Activated CD8-positive, alpha-beta memory T cell treated with anti-CD3 and anti-CD28 coated beads, Interleukin-2, amount 10 ng/mL, durations not matched to agents 7 days and 5 days (primary cell): ENCODE data around the gene NAMPT. TPM values are rescaled to one million over a fixed set of nuclear protein-coding genes. Genes with fewer than 3 reads are reported as not detected.
A peak's percentile ranks its signal among the peaks of the same experiment; 100 is the strongest.
"Not testable (repeated sequence)": the region's sequence is repeated elsewhere in the genome, so short reads cannot be mapped to it uniquely, and the experiment has no call there.

ENCODE experiments used
- ATAC-seq: fragments of 150-1000 bp; cut with Tn5 transposase; one replicate; pipeline ENCODE4 v1.10.0; 2021; ENCODE audit warnings: moderate library complexity
- CTCF ChIA-PET: fragments of 350-600 bp; sonication (Branson Sonifier 250); formaldehyde crosslinking; loops from one replicate; lab custom pipeline; 2021; ENCODE audit warnings: antibody characterized with exemption; lab: Charles Lee
- DNase-seq: peaks from one replicate; pipeline ENCODE4 v3.0.0-alpha.2; 2020
- H3K27ac Mint-ChIP-seq: one replicate; pipeline ENCODE4 v1.8.0; 2021; ENCODE audit warnings: mild to moderate bottlenecking, mixed read lengths
- H3K27me3 Mint-ChIP-seq: one replicate; pipeline ENCODE4 v1.8.0; 2021; ENCODE audit warnings: mixed read lengths
- H3K36me3 Mint-ChIP-seq: one replicate; pipeline ENCODE4 v1.8.0; 2021; ENCODE audit warnings: mild to moderate bottlenecking, mixed read lengths
- H3K4me1 Mint-ChIP-seq: one replicate; pipeline ENCODE4 v1.8.0; 2021; ENCODE audit warnings: mixed read lengths
- H3K4me3 Mint-ChIP-seq: one replicate; pipeline ENCODE4 v1.8.0; 2021; ENCODE audit warnings: mild to moderate bottlenecking, moderate library complexity, mixed read lengths
- H3K9me3 Mint-ChIP-seq: one replicate; pipeline ENCODE4 v1.8.0; 2022; ENCODE audit warnings: low read depth, mixed read lengths
- total RNA-seq, 2 experiments: library from RNA; stranded (reverse); gene quantifications; one replicate each; pipeline ENCODE4 v1.2.3, GENCODE V29; 2021

Gene NAMPT
- total RNA-seq: 100 to 1,000 TPM in 1 of 2 experiments, 10 to 100 TPM in 1; 89.7 to 188 TPM

- DNase-seq (no peak), ATAC-seq (no peak)
- Mint-ChIP-seq H3K4me1 (peaks cover 44% of the 10 kb centered on the region), H3K36me3 (peaks cover 19% of the 10 kb centered on the region), H3K27ac (peak within 1 kb of the TSS; percentile 99), H3K27me3 (no peaks in the 10 kb centered on the region), H3K4me3 (peak within 1 kb of the TSS; percentile 95), H3K9me3 (no peaks in the 10 kb centered on the region)
- CTCF ChIA-PET: interaction anchor here (1.0 to 2.6 kb wide), 4 partner anchors 62 to 394 kb away, joined by 3 to 18 read pairs (median 6); no protein-coding TSS in a partner anchor
Observed at GRCh38 chr7:106284714-106285050, at the start of gene NAMPT. Gene NAMPT (minus strand): TSS chr7:106284983. CDS start chr7:106284884, 99 bp downstream.

GRCh38 chr7:106332201-106332600 lies 47.4 kb upstream of the NAMPT start:
- no peaks in the 10 kb centered on the region for H3K9me3 Mint-ChIP-seq
- DNase-seq: no peak
- peaks cover 4% of the 10 kb centered on the region for H3K4me1 Mint-ChIP-seq
- H3K36me3 Mint-ChIP-seq: peaks cover 5% of the 10 kb centered on the region
- ATAC-seq: no peak
- peaks cover 2% of the 10 kb centered on the region for H3K27me3 Mint-ChIP-seq
- H3K4me3 Mint-ChIP-seq: no peak overlapping the region
- no peak overlapping the region for H3K27ac Mint-ChIP-seq
- CTCF ChIA-PET: interaction anchor here (1.1 kb wide), 1 partner anchor 13 kb away, joined by 3 read pairs; no protein-coding TSS in a partner anchor

- Mint-ChIP-seq H3K27me3 (peaks cover 2% of the 10 kb centered on the region), H3K36me3 (peaks cover 2% of the 10 kb centered on the region), H3K9me3 (no peaks in the 10 kb centered on the region), H3K27ac (no peak overlapping the region), H3K4me1 (peaks cover 4% of the 10 kb centered on the region), H3K4me3 (no peak overlapping the region)
- CTCF ChIA-PET: interaction anchor here (1.1 kb wide), 2 partner anchors 13 to 155 kb away, joined by 3 read pairs; no protein-coding TSS in a partner anchor
- ATAC-seq: no peak
- DNase-seq: no peak
Observed at GRCh38 chr7:106331441-106332175, 46.8 kb upstream of the NAMPT start.

- H3K9me3 Mint-ChIP-seq: no peaks in the 10 kb centered on the region
- no peak overlapping the region for H3K27ac Mint-ChIP-seq
- H3K27me3 Mint-ChIP-seq: peaks cover 2% of the 10 kb centered on the region
- DNase-seq: no peak
- H3K4me3 Mint-ChIP-seq: no peak overlapping the region
- CTCF ChIA-PET: no interaction called here
- no peak for ATAC-seq
- peaks cover 4% of the 10 kb centered on the region for H3K4me1 Mint-ChIP-seq
- peaks cover 2% of the 10 kb centered on the region for H3K36me3 Mint-ChIP-seq
Observed at GRCh38 chr7:106329971-106330733, 45.4 kb upstream of the NAMPT start.

GRCh38 chr7:106329408-106329807 lies 44.6 kb upstream of the NAMPT start:
- ATAC-seq (no peak), DNase-seq (no peak)
- H3K4me1 Mint-ChIP-seq: peaks cover 4% of the 10 kb centered on the region
- no peak overlapping the region for H3K4me3 Mint-ChIP-seq
- H3K9me3 Mint-ChIP-seq: no peaks in the 10 kb centered on the region
- peaks cover 2% of the 10 kb centered on the region for H3K27me3 Mint-ChIP-seq
- CTCF ChIA-PET: no interaction called here
- H3K27ac Mint-ChIP-seq: no peak overlapping the region
- peaks cover 2% of the 10 kb centered on the region for H3K36me3 Mint-ChIP-seq

GRCh38 chr7:106327538-106328481 lies 43.0 kb upstream of the NAMPT start:
- Mint-ChIP-seq H3K4me3 (no peak overlapping the region), H3K9me3 (no peaks in the 10 kb centered on the region), H3K27ac (no peak overlapping the region), H3K4me1 (peaks cover 4% of the 10 kb centered on the region), H3K27me3 (peaks cover 2% of the 10 kb centered on the region), H3K36me3 (peaks cover 2% of the 10 kb centered on the region)
- CTCF ChIA-PET: no interaction called here
- DNase-seq (no peak), ATAC-seq (no peak)

- peaks cover under 1% of the 10 kb centered on the region for H3K9me3 Mint-ChIP-seq
- H3K27me3 Mint-ChIP-seq: peaks cover 8% of the 10 kb centered on the region
- DNase-seq (no peak), ATAC-seq (no peak)
- CTCF ChIA-PET: no interaction called here
- H3K4me1 Mint-ChIP-seq: peaks cover 4% of the 10 kb centered on the region
- H3K36me3 Mint-ChIP-seq: peaks cover under 1% of the 10 kb centered on the region
- H3K4me3 Mint-ChIP-seq: no peak overlapping the region
- H3K27ac Mint-ChIP-seq: no peak overlapping the region
Observed at GRCh38 chr7:106326594-106327537, 42.1 kb upstream of the NAMPT start.

GRCh38 chr7:106324509-106324908 lies 39.7 kb upstream of the NAMPT start:
- H3K4me1 Mint-ChIP-seq, H3K36me3 Mint-ChIP-seq, ATAC-seq, H3K9me3 Mint-ChIP-seq, H3K4me3 Mint-ChIP-seq, H3K27ac Mint-ChIP-seq, DNase-seq, CTCF ChIA-PET: not testable (repeated sequence)
- peaks cover 18% of the 10 kb centered on the region for H3K27me3 Mint-ChIP-seq

- DNase-seq, H3K27ac Mint-ChIP-seq, ATAC-seq, H3K4me3 Mint-ChIP-seq, H3K9me3 Mint-ChIP-seq, CTCF ChIA-PET, H3K4me1 Mint-ChIP-seq, H3K36me3 Mint-ChIP-seq: not testable (repeated sequence)
- peaks cover 23% of the 10 kb centered on the region for H3K27me3 Mint-ChIP-seq
Observed at GRCh38 chr7:106320254-106320770, 35.5 kb upstream of the NAMPT start.

- peaks cover 26% of the 10 kb centered on the region for H3K27me3 Mint-ChIP-seq
- DNase-seq (no peak), ATAC-seq (no peak)
- CTCF ChIA-PET: interaction anchor here (1.0 to 1.2 kb wide), 2 partner anchors 13 to 142 kb away, joined by 3 read pairs; no protein-coding TSS in a partner anchor
- peaks cover 6% of the 10 kb centered on the region for H3K4me1 Mint-ChIP-seq
- H3K4me3 Mint-ChIP-seq: no peak overlapping the region
- peaks cover 14% of the 10 kb centered on the region for H3K36me3 Mint-ChIP-seq
- H3K9me3 Mint-ChIP-seq: peaks cover 2% of the 10 kb centered on the region
- H3K27ac Mint-ChIP-seq: no peak overlapping the region
Observed at GRCh38 chr7:106318482-106318881, 33.7 kb upstream of the NAMPT start.

- Mint-ChIP-seq H3K4me3 (no peak overlapping the region), H3K27me3 (peaks cover 26% of the 10 kb centered on the region), H3K36me3 (peaks cover 15% of the 10 kb centered on the region), H3K9me3 (peaks cover 2% of the 10 kb centered on the region), H3K4me1 (peaks cover 10% of the 10 kb centered on the region), H3K27ac (no peak overlapping the region)
- CTCF ChIA-PET: no interaction called here
- ATAC-seq (no peak), DNase-seq (no peak)
Observed at GRCh38 chr7:106317971-106318370, 33.2 kb upstream of the NAMPT start.

- peaks cover 2% of the 10 kb centered on the region for H3K9me3 Mint-ChIP-seq
- no peak overlapping the region for H3K27ac Mint-ChIP-seq
- peaks cover 12% of the 10 kb centered on the region for H3K4me1 Mint-ChIP-seq
- no peak for DNase-seq
- no peak for ATAC-seq
- CTCF ChIA-PET: interaction anchor here (0.8 kb wide), 1 partner anchor 140 kb away, joined by 3 read pairs; no protein-coding TSS in a partner anchor
- H3K4me3 Mint-ChIP-seq: no peak overlapping the region
- peaks cover 20% of the 10 kb centered on the region for H3K27me3 Mint-ChIP-seq
- peaks cover 15% of the 10 kb centered on the region for H3K36me3 Mint-ChIP-seq
Observed at GRCh38 chr7:106316947-106317346, 32.2 kb upstream of the NAMPT start.
